ENCODE data around the gene SLC25A26.

SLC25A26 gene

DNA sequence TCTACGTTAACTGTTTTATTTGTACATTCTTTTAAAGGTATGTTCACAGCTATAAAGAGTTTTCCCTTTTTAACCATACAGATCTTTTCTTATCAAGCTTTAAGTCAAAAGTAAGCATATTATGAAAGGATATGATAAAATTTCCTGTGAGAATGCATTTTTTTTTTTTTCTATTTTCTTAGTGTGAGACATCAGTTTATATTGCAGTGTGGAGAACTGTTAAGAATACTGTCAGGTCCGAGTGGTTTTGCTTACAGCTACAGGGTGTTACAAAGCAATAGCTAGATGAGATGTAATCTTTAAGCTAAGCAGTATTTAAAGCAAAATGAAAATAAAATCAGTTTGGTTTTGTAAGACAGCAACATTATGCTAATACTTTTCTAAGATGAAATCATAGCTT is 133.2 kb downstream of the SLC25A26 start:
- TF ChIP-seq, protein P1, sequence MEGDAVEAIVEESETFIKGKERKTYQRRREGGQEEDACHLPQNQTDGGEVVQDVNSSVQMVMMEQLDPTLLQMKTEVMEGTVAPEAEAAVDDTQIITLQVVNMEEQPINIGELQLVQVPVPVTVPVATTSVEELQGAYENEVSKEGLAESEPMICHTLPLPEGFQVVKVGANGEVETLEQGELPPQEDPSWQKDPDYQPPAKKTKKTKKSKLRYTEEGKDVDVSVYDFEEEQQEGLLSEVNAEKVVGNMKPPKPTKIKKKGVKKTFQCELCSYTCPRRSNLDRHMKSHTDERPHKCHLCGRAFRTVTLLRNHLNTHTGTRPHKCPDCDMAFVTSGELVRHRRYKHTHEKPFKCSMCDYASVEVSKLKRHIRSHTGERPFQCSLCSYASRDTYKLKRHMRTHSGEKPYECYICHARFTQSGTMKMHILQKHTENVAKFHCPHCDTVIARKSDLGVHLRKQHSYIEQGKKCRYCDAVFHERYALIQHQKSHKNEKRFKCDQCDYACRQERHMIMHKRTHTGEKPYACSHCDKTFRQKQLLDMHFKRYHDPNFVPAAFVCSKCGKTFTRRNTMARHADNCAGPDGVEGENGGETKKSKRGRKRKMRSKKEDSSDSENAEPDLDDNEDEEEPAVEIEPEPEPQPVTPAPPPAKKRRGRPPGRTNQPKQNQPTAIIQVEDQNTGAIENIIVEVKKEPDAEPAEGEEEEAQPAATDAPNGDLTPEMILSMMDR (IDR thresholded peaks at IDR 0.05; ENCODE audit: low read depth, low read length) = no peak

DNA sequence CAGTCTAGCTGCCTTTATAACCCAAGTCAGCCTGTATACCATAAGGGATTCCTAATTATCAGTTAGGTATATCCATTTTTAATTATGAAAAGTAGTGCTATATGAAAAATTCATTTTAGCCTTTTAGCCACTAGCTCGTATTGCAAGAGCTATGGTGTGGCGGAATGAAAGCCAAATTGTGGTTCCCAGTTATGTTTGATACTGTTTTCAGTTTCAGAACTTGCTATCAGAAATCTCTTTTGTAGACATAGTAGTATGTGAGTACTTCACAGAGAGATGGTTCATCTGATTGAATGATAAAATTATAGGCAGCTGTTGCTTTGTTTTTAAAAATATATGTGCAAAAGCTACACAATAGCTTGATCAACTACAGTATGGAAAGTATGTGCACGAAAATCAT is 134.6 kb downstream of the SLC25A26 start:
- H3K4me3 ChIP-seq (ENCODE audit: low read depth, low read length) = no peak overlapping the region
- TF ChIP-seq, protein P1 (IDR thresholded peaks at IDR 0.05; ENCODE audit: low read depth, low read length) = no peak

More for the DNA sequence above, 133.2 kb downstream of the SLC25A26 start:
- no peak overlapping the region for H3K4me3 ChIP-seq (ENCODE audit: low read depth, low read length)

DNA sequence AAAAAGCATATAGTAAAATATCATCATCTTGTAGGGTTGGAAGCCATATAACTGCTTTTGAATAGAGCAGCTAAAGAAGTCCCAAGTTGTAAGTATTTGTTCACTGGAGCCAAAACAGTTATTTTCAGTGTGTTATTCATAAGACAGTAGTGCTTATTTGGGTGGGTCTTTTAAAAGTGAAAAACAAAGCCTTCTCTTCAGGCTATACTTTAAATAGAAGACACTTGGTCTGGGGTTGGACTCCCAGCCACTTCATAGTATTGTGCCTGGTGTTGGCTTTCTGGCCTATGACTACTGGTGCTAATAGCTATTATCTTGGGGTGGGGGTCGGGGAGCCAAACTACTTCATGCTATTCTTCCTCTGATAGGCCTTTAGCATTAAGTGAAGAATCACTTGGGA is 135.2 kb downstream of the SLC25A26 start:
- no peak overlapping the region for H3K4me3 ChIP-seq (ENCODE audit: low read depth, low read length)
- TF ChIP-seq, protein P1 (IDR thresholded peaks at IDR 0.05; ENCODE audit: low read depth, low read length) = no peak

DNA sequence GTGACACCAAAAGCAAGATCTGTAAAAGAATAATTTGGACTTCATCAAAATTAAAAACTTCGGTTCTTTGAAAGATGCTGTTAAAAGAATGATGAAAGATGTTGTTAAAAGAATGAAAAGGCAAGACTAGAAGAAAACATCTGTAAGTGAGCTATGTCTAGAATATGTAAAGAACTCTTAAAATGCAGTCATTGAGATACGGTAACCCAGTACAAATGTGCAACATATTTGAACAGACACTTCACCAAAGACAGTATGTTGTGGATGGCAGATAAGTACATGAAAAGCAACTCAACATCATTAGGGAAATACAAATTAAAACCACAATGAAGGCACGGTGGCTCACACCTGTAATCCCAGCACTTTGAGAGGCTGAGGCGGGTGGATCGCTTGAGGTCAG is 140.6 kb downstream of the SLC25A26 start:
- TF ChIP-seq, protein P1 (IDR thresholded peaks at IDR 0.05; ENCODE audit: low read depth, low read length) = no peak
- H3K4me3 ChIP-seq (ENCODE audit: low read depth, low read length) = no peak overlapping the region

DNA sequence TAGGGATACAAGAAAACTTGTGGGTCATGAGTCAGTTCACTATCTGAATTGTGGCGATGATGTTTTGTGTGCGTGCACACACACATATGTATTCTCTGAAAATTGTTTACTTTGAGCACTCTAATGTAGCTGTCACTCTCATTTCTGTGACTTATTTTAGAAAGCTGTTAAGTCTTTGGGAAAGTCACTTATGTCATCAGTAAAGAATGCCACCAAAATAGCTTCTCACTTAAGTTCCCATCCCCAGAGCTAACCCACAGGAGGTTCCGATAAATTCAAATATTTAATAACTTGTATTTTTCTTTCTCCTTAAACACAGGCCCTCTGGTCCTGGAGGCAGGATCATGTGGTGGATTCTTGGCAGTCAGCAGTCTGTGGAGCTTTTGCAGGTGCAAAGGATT is 141.7 kb downstream of the SLC25A26 start:
- no peak overlapping the region for H3K4me3 ChIP-seq (ENCODE audit: low read depth, low read length)
- TF ChIP-seq, protein P1 (IDR thresholded peaks at IDR 0.05; ENCODE audit: low read depth, low read length) = no peak

DNA sequence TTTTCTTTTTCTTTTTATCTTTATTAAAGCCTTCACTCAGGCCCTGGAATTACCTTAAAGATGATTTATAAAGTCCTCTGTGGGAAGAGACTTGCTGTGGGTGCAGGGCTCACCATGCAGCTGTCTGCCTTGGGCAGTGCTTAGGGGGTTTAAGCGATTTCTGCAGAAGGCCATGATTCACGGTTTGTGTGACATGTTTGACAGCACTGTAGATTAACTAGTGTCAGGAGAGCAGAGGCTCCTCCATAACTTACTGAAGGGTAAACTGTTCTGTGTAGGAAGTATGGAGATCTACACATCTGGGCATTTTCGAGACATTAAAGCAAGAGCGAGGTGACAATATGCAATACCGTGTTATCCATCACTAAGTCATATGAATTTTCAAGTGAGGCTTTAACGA is 142.3 kb downstream of the SLC25A26 start:
- no peak overlapping the region for H3K4me3 ChIP-seq (ENCODE audit: low read depth, low read length)
- TF ChIP-seq, protein P1 (IDR thresholded peaks at IDR 0.05; ENCODE audit: low read depth, low read length) = no peak

DNA sequence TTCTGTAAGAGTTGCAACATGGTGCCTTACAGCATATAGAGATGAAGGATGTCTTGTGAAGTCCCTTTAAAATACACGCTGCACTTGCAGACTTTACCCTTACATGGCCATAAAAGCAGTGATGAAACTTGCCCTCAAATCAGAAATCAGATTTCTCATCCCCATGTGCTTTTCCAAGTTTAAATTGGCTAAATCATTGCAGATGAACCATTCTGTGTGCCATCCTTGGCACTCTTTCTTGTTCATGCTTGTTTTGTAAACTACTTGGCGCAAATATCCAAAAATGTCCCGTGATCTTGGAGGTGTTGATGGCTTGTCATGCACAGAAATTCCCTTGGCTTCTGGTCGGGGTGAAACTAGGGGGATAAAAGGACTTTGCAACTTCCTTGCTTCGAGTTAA is 144.3 kb downstream of the SLC25A26 start:
- H3K4me3 ChIP-seq (ENCODE audit: low read depth, low read length) = no peak overlapping the region
- TF ChIP-seq, protein P1 (IDR thresholded peaks at IDR 0.05; ENCODE audit: low read depth, low read length) = no peak

Data from WI38 (cell line).